ENCODE data around the gene NBR1.
"Not testable (repeated sequence)": the region's sequence is repeated elsewhere in the genome, so short reads cannot be mapped to it uniquely, and the experiment has no call there.

Gene NBR1

GRCh38 chr17:43231205-43232020, 60.4 kb downstream of the NBR1 start:
- H3K4me3 Mint-ChIP-seq; H3K27ac Mint-ChIP-seq; H3K4me1 Mint-ChIP-seq (ENCODE audit: low read depth); H3K36me3 Mint-ChIP-seq (ENCODE audit: low read depth); H3K9me3 Mint-ChIP-seq; DNase-seq (ENCODE audit: low spot score); H3K27me3 Mint-ChIP-seq (ENCODE audit: low read depth): not testable (repeated sequence)

DNA sequence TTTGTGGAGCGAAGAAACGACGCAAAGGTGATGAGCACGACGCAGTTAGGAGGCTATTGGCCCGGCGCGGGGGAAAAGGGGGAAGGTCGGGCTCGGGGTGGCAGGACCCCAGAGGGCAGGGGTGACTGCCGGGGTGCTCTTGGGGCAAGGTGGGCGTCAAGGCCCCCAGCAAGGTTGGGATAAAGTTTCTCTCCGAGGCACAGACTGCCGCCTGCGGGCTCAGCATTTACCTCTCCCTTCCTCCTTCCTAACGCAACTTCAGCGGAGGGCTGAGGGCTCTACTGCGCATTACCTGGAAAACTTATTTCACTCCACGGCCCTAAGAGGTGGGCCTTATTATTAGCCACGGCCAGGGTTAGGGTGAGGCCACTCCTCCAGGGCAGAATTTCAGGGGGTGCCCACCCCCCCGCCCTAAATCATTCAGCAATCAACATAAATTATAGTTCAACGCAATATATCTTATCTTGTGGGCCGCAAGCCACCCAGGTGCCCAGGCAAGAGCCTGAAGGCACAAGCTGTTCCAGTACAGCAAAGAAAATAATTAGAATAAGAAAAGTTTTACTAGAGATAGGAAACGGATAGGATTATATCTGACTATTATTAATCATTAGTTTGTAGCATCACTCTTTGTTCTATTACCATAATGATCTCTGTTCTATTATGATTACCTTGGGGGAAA, 61.1 kb downstream of the NBR1 start:
- not testable (repeated sequence) for H3K9me3 Mint-ChIP-seq; H3K27me3 Mint-ChIP-seq (ENCODE audit: low read depth); H3K4me1 Mint-ChIP-seq (ENCODE audit: low read depth); H3K4me3 Mint-ChIP-seq; H3K36me3 Mint-ChIP-seq (ENCODE audit: low read depth)
- peak overlapping the region; percentile 83 for H3K27ac Mint-ChIP-seq
- peak; percentile 34 for DNase-seq (ENCODE audit: low spot score)

GRCh38 chr17:43233263-43233662, 62.2 kb downstream of the NBR1 start:
- H3K4me3 Mint-ChIP-seq; H3K4me1 Mint-ChIP-seq (ENCODE audit: low read depth); DNase-seq (ENCODE audit: low spot score); H3K27me3 Mint-ChIP-seq (ENCODE audit: low read depth); H3K27ac Mint-ChIP-seq; H3K36me3 Mint-ChIP-seq (ENCODE audit: low read depth); H3K9me3 Mint-ChIP-seq: not testable (repeated sequence)

- H3K4me3 Mint-ChIP-seq; H3K36me3 Mint-ChIP-seq (ENCODE audit: low read depth); H3K27me3 Mint-ChIP-seq (ENCODE audit: low read depth); H3K4me1 Mint-ChIP-seq (ENCODE audit: low read depth); H3K9me3 Mint-ChIP-seq; DNase-seq (ENCODE audit: low spot score); H3K27ac Mint-ChIP-seq: not testable (repeated sequence)
Observed at GRCh38 chr17:43233877-43234276, 62.9 kb downstream of the NBR1 start, which contains the start of gene RNU2-1. Gene RNU2-1 (minus strand): TSS chr17:43233977.

DNA sequence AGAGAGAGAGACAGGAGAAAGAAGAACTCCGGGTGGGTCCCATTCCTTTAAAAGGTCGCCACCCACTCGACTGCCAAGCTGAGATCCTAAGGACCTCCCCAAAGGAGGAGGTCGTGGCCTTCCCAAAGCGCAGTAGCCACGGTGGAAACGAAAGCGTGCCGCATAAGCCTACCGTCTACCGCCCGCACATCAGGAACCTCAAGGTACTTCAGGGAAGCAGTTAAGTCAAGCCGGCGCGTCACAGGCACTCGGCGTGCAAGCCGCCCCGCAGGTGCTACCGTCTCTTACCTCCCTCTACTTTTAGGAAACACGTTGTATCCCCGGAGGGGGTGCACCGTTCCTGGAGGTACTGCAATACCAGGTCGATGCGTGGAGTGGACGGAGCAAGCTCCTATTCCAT, 68.6 kb downstream of the NBR1 start:
- H3K4me3 Mint-ChIP-seq; H3K27me3 Mint-ChIP-seq (ENCODE audit: low read depth); H3K4me1 Mint-ChIP-seq (ENCODE audit: low read depth); H3K9me3 Mint-ChIP-seq; DNase-seq (ENCODE audit: low spot score); H3K27ac Mint-ChIP-seq; H3K36me3 Mint-ChIP-seq (ENCODE audit: low read depth): not testable (repeated sequence)

- H3K27ac Mint-ChIP-seq; H3K9me3 Mint-ChIP-seq; H3K4me3 Mint-ChIP-seq; H3K36me3 Mint-ChIP-seq (ENCODE audit: low read depth); H3K27me3 Mint-ChIP-seq (ENCODE audit: low read depth); H3K4me1 Mint-ChIP-seq (ENCODE audit: low read depth): not testable (repeated sequence)
- peak; percentile 4 for DNase-seq (ENCODE audit: low spot score)
Observed at GRCh38 chr17:43240596-43241352, 69.8 kb downstream of the NBR1 start.

- H3K9me3 Mint-ChIP-seq, result not testable (repeated sequence)
Observed at GRCh38 chr17:43246456-43246855, 75.4 kb downstream of the NBR1 start.

More at GRCh38 chr17:43246456-43246855, 75.4 kb downstream of the NBR1 start:
- H3K27ac Mint-ChIP-seq; H3K4me1 Mint-ChIP-seq (ENCODE audit: low read depth); H3K4me3 Mint-ChIP-seq; H3K27me3 Mint-ChIP-seq (ENCODE audit: low read depth); H3K36me3 Mint-ChIP-seq (ENCODE audit: low read depth): not testable (repeated sequence)
- DNase-seq (ENCODE audit: low spot score), result peak; percentile 59
